ENCODE data around the gene PPP3CB.

GRCh38 chr10:73446926-73447325 lies 48.9 kb downstream of the PPP3CB start:
- no peak for TF ChIP-seq POLR2AphosphoS5 (IDR thresholded peaks at IDR 0.05; ENCODE audit: low read depth, low read length)
- TF ChIP-seq POLR2A (IDR thresholded peaks at IDR 0.05; ENCODE audit: low read depth, low read length): no peak
